Loucy (cell line): Measurements from ENCODE around the gene ZER1.
"Not testable (repeated sequence)": the region's sequence is repeated elsewhere in the genome, so short reads cannot be mapped to it uniquely, and the experiment has no call there.

Source experiments
- H2AFZ ChIP-seq: fragments of 200-600 bp; sonication (generic); 2 replicates; pipeline ENCODE4 v1.6.0; 2016; ENCODE audit warnings: antibody characterized with exemption, mild to moderate bottlenecking, low read length, moderate library complexity
- H3F3A ChIP-seq: fragments of 200-600 bp; 2 replicates; pipeline ENCODE4 v1.6.0; 2016; ENCODE audit warnings: antibody characterized with exemption, low read depth, mild to moderate bottlenecking
- H3K27me3 ChIP-seq: fragments of 200-600 bp; sonication (generic); 2 replicates; pipeline ENCODE4 v1.6.1; 2014; ENCODE audit warnings: low read length, mild to moderate bottlenecking; ENCODE audit not compliant: insufficient read depth, poor library complexity, severe bottlenecking
- H3K36me3 ChIP-seq: fragments of 200-600 bp; sonication (generic); 2 replicates; pipeline ENCODE4 v1.6.1; 2016; ENCODE audit warnings: low read length; ENCODE audit not compliant: insufficient read depth
- H3K4me1 ChIP-seq: fragments of 200-600 bp; sonication (generic); 2 replicates; pipeline ENCODE4 v1.5.1; 2014; ENCODE audit warnings: low read length, mild to moderate bottlenecking; ENCODE audit not compliant: insufficient read depth, poor library complexity, severe bottlenecking
- H3K4me2 ChIP-seq: fragments of 200-600 bp; sonication (generic); 2 replicates; pipeline ENCODE4 v1.6.0; 2014; ENCODE audit warnings: antibody characterized with exemption, low read length, low read depth, mild to moderate bottlenecking; ENCODE audit not compliant: poor library complexity, severe bottlenecking
- H3K4me3 ChIP-seq: fragments of 200-600 bp; sonication (generic); 2 replicates; pipeline ENCODE4 v1.5.1; 2014; ENCODE audit warnings: low read length, mild to moderate bottlenecking, mixed read lengths; ENCODE audit not compliant: poor library complexity, severe bottlenecking
- H3K79me2 ChIP-seq: fragments of 200-600 bp; sonication (generic); 2 replicates; pipeline ENCODE4 v1.6.1; 2014; ENCODE audit warnings: low read length; ENCODE audit not compliant: insufficient read depth
- H3K9ac ChIP-seq: fragments of 200-600 bp; sonication (generic); 2 replicates; pipeline ENCODE4 v1.6.0; 2014; ENCODE audit warnings: mild to moderate bottlenecking, low read depth, low read length, moderate library complexity; ENCODE audit not compliant: poor library complexity, severe bottlenecking
- H3K9me2 ChIP-seq: fragments of 200-600 bp; sonication (generic); replicated peaks from 2 replicates; pipeline ENCODE4 v1.6.1; 2016; ENCODE audit warnings: low read depth, low read length, mixed read lengths
- H3K9me3 ChIP-seq: fragments of 200-600 bp; sonication (generic); 2 replicates; pipeline ENCODE4 v1.6.1; 2014; ENCODE audit warnings: mild to moderate bottlenecking, antibody characterized with exemption, low read length, low read depth; ENCODE audit not compliant: insufficient read depth
- H4K20me1 ChIP-seq: fragments of 200-600 bp; sonication (generic); 2 replicates; pipeline ENCODE4 v1.6.0; 2014; ENCODE audit warnings: antibody characterized with exemption, low read length, mild to moderate bottlenecking; ENCODE audit not compliant: insufficient read depth, poor library complexity, severe bottlenecking
- EZH2phosphoT487 ChIP-seq: fragments of 200-600 bp; IDR thresholded peaks from 2 replicates; pipeline ENCODE4 v1.6.1; 2018; ENCODE audit warnings: antibody characterized with exemption, mild to moderate bottlenecking, moderate library complexity, borderline replicate concordance
- TF ChIP-seq, protein P1 (sequence below): fragments of 200-600 bp; sonication (generic); conservative IDR thresholded peaks from 2 replicates; pipeline ENCODE4 v1.5.1; 2014; ENCODE audit warnings: mild to moderate bottlenecking, antibody characterized with exemption, low read length

ZER1 gene

DNA sequence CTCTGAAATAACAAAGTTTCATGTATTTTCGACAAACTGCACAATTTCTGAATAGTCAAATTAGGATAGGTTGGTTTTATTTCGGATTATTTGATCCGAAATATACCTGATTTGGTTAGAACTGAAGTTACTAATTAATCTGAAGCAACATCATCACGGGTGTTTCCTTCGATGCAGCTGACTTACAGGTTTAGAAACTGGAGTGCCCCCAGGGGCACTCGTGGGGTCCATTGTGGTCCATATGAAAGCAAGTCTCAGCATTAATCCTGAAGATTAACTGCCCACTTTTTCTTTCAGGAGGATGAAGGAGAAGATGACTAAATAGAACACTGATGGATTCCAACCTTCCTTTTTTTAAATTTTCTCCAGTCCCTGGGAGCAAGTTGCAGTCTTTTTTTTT is 77.4 kb downstream of the ZER1 start:
- peaks cover 27% of the 10 kb centered on the region for H3K4me1 ChIP-seq
- H4K20me1 ChIP-seq = peaks cover 47% of the 10 kb centered on the region
- no peaks in the 10 kb centered on the region for H3K9me2 ChIP-seq
- no peaks in the 10 kb centered on the region for H3K9me3 ChIP-seq
- TF ChIP-seq, protein P1, sequence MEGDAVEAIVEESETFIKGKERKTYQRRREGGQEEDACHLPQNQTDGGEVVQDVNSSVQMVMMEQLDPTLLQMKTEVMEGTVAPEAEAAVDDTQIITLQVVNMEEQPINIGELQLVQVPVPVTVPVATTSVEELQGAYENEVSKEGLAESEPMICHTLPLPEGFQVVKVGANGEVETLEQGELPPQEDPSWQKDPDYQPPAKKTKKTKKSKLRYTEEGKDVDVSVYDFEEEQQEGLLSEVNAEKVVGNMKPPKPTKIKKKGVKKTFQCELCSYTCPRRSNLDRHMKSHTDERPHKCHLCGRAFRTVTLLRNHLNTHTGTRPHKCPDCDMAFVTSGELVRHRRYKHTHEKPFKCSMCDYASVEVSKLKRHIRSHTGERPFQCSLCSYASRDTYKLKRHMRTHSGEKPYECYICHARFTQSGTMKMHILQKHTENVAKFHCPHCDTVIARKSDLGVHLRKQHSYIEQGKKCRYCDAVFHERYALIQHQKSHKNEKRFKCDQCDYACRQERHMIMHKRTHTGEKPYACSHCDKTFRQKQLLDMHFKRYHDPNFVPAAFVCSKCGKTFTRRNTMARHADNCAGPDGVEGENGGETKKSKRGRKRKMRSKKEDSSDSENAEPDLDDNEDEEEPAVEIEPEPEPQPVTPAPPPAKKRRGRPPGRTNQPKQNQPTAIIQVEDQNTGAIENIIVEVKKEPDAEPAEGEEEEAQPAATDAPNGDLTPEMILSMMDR = no peak
- TF ChIP-seq EZH2phosphoT487 = no peak
- H3K79me2 ChIP-seq = peaks cover 51% of the 10 kb centered on the region
- peaks cover 54% of the 10 kb centered on the region for H3K36me3 ChIP-seq
- no peaks in the 10 kb centered on the region for H3F3A ChIP-seq
- H3K4me2 ChIP-seq = peak overlapping the region; percentile 27
- no peak overlapping the region for H2AFZ ChIP-seq
- no peak overlapping the region for H3K4me3 ChIP-seq
- no peak overlapping the region for H3K9ac ChIP-seq
- no peaks in the 10 kb centered on the region for H3K27me3 ChIP-seq

DNA sequence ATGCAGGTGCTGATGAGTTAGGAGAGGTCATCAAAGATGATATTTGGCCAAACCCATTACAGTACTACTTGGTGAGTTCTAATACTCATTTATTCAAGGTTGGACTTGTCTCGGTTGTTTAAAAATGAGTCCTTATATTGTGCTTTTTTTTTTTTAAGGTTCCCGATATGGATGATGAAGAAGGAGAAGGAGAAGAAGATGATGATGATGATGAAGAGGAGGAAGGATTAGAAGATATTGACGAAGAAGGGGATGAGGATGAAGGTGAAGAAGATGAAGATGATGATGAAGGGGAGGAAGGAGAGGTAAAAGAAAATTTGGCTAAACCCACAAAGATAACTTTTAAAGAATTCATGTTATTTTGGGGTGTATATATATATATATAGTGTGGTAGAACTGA is 78.0 kb downstream of the ZER1 start:
- H3F3A ChIP-seq, H3K9ac ChIP-seq, H2AFZ ChIP-seq, H3K9me2 ChIP-seq, H3K9me3 ChIP-seq, H3K27me3 ChIP-seq: not testable (repeated sequence)
- Histone ChIP-seq H3K79me2 (peaks cover 53% of the 10 kb centered on the region), H4K20me1 (peaks cover 47% of the 10 kb centered on the region), H3K36me3 (peaks cover 54% of the 10 kb centered on the region), H3K4me2 (peak overlapping the region; percentile 95), H3K4me3 (peak overlapping the region; percentile 95), H3K4me1 (peaks cover 27% of the 10 kb centered on the region)

DNA sequence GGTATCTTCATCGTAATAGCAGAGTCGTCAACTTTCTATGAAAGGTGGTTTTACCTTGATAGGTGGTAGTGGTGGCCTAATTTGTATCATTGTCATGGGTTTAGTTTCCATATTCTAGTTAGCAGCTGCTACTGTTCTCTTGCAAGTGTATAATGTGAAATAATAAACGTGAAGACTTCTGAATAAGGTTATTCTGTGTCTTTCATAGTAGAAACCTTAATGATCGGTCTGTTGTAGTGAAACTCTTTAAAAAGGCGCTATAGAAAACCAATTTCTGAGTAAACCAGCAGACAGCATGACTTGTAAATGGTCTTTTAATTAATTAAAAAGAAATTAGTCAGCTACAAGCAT is 81.1 kb downstream of the ZER1 start:
- H3K36me3 ChIP-seq = peaks cover 38% of the 10 kb centered on the region

More for the DNA sequence above, 81.1 kb downstream of the ZER1 start:
- Histone ChIP-seq H3K9ac (peak overlapping the region; percentile 96), H3K79me2 (peaks cover 76% of the 10 kb centered on the region), H3K27me3 (no peaks in the 10 kb centered on the region), H3K4me2 (peak overlapping the region; percentile 95), H4K20me1 (peaks cover 44% of the 10 kb centered on the region), H3K4me1 (peaks cover 46% of the 10 kb centered on the region), H3F3A (no peaks in the 10 kb centered on the region), H3K4me3 (peak overlapping the region; percentile 95), H3K9me2 (no peaks in the 10 kb centered on the region), H2AFZ (no peak overlapping the region), H3K9me3 (no peaks in the 10 kb centered on the region)
- TF ChIP-seq, protein P1 = no peak
- no peak for TF ChIP-seq EZH2phosphoT487
